ENCODE results near the gene YIPF5.

Gene YIPF5

DNA sequence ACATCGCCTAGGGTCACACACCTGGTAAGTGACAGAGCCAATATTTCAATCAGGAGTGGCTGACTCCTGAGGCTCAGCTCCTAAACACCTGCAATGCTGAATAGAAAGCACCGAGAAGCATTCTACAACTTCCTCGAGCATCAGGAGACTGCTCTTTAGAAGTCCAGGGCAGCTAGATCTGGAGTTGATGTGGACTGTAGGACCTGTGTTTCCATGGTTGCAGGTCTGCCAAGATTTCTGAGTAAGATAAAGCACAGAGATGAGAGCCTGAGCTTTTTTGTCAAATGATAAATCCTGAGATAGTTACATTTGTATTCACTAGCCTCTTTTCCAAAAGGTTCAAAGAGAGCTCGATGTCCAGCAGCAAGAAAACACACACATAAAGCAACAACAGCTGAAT is 43.8 kb downstream of the YIPF5 start:
- H3K4me1 Mint-ChIP-seq, result no peaks in the 10 kb centered on the region
- no peaks in the 10 kb centered on the region for H3K36me3 Mint-ChIP-seq
- H3K4me3 Mint-ChIP-seq, result no peak overlapping the region
- H3K27ac Mint-ChIP-seq, result no peak overlapping the region
- peaks cover 7% of the 10 kb centered on the region for H3K27me3 Mint-ChIP-seq
- H3K9me3 Mint-ChIP-seq, result no peaks in the 10 kb centered on the region
- CTCF ChIA-PET, result no interaction called here
- DNase-seq, result no peak

DNA sequence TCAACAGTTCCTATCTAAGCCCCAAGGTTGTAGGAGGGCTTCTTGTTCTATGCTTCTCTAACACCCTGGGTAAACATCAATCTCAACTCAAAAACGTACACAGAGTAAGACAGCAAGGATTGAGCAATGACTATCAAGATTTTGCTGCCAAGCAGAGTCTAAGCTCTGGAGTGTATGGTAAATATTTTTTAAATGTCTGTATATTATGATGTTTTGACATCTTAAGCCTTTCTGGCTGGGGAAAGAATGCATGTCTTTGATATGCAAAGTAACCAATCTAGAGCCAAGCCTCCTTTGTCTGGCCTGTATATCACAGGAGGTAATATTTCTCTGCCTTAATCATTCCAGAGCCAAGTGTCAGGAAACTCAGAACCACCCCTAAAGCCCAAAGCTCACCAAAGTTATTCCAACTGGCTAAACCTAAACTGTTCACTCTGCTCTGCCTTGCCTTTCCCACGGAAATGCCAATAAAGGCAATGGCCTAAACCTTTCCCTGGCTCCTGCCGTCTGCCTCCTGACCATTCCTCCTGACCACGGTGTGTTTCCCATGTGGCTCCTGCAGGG is 45.2 kb downstream of the YIPF5 start:
- Mint-ChIP-seq H3K9me3 (no peaks in the 10 kb centered on the region), H3K27me3 (peaks cover 7% of the 10 kb centered on the region), H3K4me1 (no peaks in the 10 kb centered on the region), H3K27ac (no peak overlapping the region), H3K36me3 (no peaks in the 10 kb centered on the region), H3K4me3 (no peak overlapping the region)
- no peak for DNase-seq
- CTCF ChIA-PET, result no interaction called here

DNA sequence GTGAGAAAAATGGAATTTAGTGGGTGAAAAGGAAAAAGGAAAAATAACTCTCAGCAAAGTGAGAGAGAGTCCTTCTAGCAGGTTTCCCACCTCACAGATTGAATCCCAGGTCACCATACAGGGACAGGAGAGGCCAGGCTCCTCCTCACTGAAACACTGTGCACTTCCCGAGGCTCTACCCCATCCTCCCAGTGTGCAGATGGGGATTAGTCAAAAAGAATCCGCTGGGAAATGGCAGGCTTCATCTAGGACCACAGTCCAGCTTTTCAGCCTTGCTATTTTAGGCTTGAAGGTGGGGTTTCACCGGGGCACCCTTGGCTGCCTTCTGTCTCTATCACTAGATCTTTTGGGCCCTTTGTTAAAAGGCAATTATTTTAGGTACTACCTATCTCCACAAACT is 47.8 kb downstream of the YIPF5 start:
- CTCF ChIA-PET, result no interaction called here
- Mint-ChIP-seq H3K4me1 (no peaks in the 10 kb centered on the region), H3K27me3 (peaks cover 4% of the 10 kb centered on the region), H3K9me3 (no peaks in the 10 kb centered on the region), H3K27ac (no peak overlapping the region), H3K4me3 (no peak overlapping the region), H3K36me3 (no peaks in the 10 kb centered on the region)
- no peak for DNase-seq

DNA sequence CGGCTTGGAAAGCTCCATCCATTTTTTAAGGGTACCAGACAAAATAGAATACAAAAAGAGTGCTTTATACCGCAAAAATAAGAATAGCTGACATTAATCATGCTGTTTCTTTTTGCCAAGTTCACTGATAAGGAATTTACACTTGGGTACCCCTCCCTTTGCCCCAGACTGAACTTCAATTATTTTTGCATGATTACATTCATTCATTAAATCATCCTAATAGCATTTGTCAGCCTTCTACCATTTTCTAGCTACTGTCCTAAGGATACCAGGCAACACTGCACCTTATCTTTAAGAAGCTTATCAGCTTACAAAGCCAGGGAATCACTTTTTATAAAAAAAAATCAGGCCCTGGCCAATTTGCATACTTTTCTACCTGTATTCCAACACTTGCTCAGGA is 48.4 kb downstream of the YIPF5 start:
- H3K9me3 Mint-ChIP-seq, result no peaks in the 10 kb centered on the region
- H3K36me3 Mint-ChIP-seq, result no peaks in the 10 kb centered on the region
- no peak for DNase-seq
- CTCF ChIA-PET, result no interaction called here
- no peak overlapping the region for H3K27ac Mint-ChIP-seq
- peaks cover 4% of the 10 kb centered on the region for H3K27me3 Mint-ChIP-seq
- H3K4me1 Mint-ChIP-seq, result no peaks in the 10 kb centered on the region
- no peak overlapping the region for H3K4me3 Mint-ChIP-seq

DNA sequence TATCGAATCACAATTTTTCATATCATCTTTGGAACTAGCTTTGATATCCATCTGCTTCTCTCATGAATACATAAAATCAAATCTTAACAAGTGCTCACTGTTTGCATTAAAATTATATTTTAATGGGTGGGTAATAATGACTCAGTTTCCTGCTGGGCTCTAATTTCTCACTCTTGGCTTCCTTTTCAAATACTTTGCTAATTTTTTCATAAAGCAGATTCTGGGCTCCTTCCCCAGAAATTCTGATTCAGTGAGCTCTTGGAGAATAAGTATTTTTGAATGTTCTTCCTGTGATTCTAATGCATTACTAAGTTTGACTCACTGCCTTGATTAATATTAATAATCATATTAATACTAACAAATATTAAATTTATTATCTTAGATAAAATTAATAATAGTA is 48.9 kb downstream of the YIPF5 start:
- Mint-ChIP-seq H3K9me3 (no peaks in the 10 kb centered on the region), H3K27ac (no peak overlapping the region), H3K36me3 (no peaks in the 10 kb centered on the region), H3K4me3 (no peak overlapping the region), H3K27me3 (peaks cover 4% of the 10 kb centered on the region), H3K4me1 (no peaks in the 10 kb centered on the region)
- DNase-seq, result no peak
- CTCF ChIA-PET, result no interaction called here

GRCh38 chr5:144120661-144121180 is 49.7 kb downstream of the YIPF5 start:
- no peaks in the 10 kb centered on the region for H3K36me3 Mint-ChIP-seq
- no peak overlapping the region for H3K27ac Mint-ChIP-seq
- H3K4me1 Mint-ChIP-seq, result no peaks in the 10 kb centered on the region
- no peak overlapping the region for H3K4me3 Mint-ChIP-seq
- CTCF ChIA-PET, result no interaction called here
- no peak for DNase-seq
- H3K27me3 Mint-ChIP-seq, result peaks cover under 1% of the 10 kb centered on the region
- H3K9me3 Mint-ChIP-seq, result no peaks in the 10 kb centered on the region

DNA sequence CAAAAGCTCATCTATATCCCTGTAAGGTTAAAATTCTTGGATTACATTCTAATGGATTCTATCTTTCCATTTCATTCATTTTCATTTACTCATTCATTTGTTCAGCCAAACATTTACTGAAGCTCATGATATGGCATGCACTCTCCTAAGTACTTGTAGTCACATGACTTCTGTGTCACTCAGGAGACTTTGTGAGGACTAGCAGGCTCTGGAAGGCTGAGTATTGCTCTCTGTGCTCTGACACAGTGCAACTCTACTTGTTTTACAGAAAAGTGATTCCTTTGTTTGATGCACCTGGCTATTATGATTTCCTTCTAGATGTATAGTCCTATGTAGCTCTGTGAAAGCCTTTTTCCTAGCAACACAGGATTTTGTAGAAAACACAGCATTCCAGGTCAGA is 53.0 kb downstream of the YIPF5 start:
- DNase-seq, result no peak
- H3K4me3 Mint-ChIP-seq, result no peak overlapping the region
- no peaks in the 10 kb centered on the region for H3K36me3 Mint-ChIP-seq
- H3K27ac Mint-ChIP-seq, result no peak overlapping the region
- CTCF ChIA-PET, result no interaction called here
- H3K4me1 Mint-ChIP-seq, result no peaks in the 10 kb centered on the region
- no peaks in the 10 kb centered on the region for H3K27me3 Mint-ChIP-seq
- H3K9me3 Mint-ChIP-seq, result no peaks in the 10 kb centered on the region

DNA sequence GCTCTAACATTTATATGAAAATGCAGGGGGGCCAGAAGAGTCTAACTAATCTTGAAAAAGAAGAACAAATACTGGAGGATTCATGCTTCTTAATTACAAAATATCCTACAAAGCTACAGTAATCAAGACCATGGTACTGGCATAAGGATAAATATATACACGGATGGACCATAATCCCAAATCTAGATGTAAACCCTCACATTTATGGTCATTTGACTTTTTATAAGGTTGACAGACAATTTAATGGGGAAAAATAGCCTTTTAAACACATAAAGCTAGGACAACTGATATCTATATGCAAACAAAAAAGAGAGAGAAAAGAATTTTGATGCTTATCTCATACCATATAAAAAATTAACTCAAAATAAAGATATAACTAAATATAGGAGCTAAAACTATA is 55.9 kb downstream of the YIPF5 start:
- H3K27me3 Mint-ChIP-seq, result no peaks in the 10 kb centered on the region
- no peaks in the 10 kb centered on the region for H3K9me3 Mint-ChIP-seq

More for the DNA sequence above, 55.9 kb downstream of the YIPF5 start:
- CTCF ChIA-PET, result no interaction called here
- Mint-ChIP-seq H3K4me1 (no peaks in the 10 kb centered on the region), H3K27ac (no peak overlapping the region), H3K36me3 (no peaks in the 10 kb centered on the region), H3K4me3 (no peak overlapping the region)
- DNase-seq, result no peak

All from activated naive CD4-positive, alpha-beta T cell treated with anti-CD3 and anti-CD28 coated beads, Interleukin-2, amount 10 ng/mL, durations not matched to agents 7 days and 5 days (primary cell).